Colonic mucosa (tissue), 4 donors: ENCODE results near the gene VCP. TPM values are rescaled to one million over a fixed set of nuclear protein-coding genes. Genes with fewer than 3 reads are reported as not detected.

Experiments used
- DNase-seq: peaks from one replicate; pipeline ENCODE4 v3.0.0-alpha.2; 2020
- H3K27ac ChIP-seq: fragments of 200-600 bp; one replicate; pipeline ENCODE4 v1.8.0; 2021
- H3K27me3 ChIP-seq: fragments of 200-600 bp; one replicate; pipeline ENCODE4 v1.8.0; 2021
- H3K36me3 ChIP-seq: fragments of 200-600 bp; one replicate; pipeline ENCODE4 v1.8.0; 2021
- H3K4me1 ChIP-seq: fragments of 200-600 bp; one replicate; pipeline ENCODE4 v1.8.0; 2021; ENCODE audit warnings: mild to moderate bottlenecking
- H3K4me3 ChIP-seq: fragments of 200-600 bp; one replicate; pipeline ENCODE4 v1.8.0; 2021
- H3K9ac ChIP-seq, 2 donors: one replicate each; pipeline ENCODE4 v1.7.0; 2013; ENCODE audit warnings: control low read depth in 2 of 2, low read depth in 2 of 2, low read length in 2 of 2
- H3K9me3 ChIP-seq: fragments of 200-600 bp; one replicate; pipeline ENCODE4 v1.8.0; 2021
- intact Hi-C: fragments of 100-400 bp; cut with DNase I; formaldehyde crosslinking; loops from one replicate; pipeline ENCODE4 v1.14.1; 2022
- total RNA-seq, 2 donors: library from RNA; stranded (reverse); fragmentation: NEBNext Ultra II Directional in 1 of 2; extraction: Animal tissue kit (Norgen Biotek cat#: 25700) in 1 of 2; gene quantifications; one replicate each; pipeline ENCODE4 v1.2.1, GENCODE V29; 2021
- TF ChIP-seq, protein P1 (sequence below): fragments of 200-600 bp; IDR thresholded peaks from one replicate; pipeline ENCODE4 v1.8.0; 2022; ENCODE audit warnings: antibody characterized with exemption, mild to moderate bottlenecking
- donor health status: healthy.
- donor health status: DM: no; HTN: no; CAD: no.
- donor health status: DM: no; HTN: no; CAD: no.

Gene VCP
- total RNA-seq, 2 donors from 2014 or later = 176 to 287 TPM

DNA sequence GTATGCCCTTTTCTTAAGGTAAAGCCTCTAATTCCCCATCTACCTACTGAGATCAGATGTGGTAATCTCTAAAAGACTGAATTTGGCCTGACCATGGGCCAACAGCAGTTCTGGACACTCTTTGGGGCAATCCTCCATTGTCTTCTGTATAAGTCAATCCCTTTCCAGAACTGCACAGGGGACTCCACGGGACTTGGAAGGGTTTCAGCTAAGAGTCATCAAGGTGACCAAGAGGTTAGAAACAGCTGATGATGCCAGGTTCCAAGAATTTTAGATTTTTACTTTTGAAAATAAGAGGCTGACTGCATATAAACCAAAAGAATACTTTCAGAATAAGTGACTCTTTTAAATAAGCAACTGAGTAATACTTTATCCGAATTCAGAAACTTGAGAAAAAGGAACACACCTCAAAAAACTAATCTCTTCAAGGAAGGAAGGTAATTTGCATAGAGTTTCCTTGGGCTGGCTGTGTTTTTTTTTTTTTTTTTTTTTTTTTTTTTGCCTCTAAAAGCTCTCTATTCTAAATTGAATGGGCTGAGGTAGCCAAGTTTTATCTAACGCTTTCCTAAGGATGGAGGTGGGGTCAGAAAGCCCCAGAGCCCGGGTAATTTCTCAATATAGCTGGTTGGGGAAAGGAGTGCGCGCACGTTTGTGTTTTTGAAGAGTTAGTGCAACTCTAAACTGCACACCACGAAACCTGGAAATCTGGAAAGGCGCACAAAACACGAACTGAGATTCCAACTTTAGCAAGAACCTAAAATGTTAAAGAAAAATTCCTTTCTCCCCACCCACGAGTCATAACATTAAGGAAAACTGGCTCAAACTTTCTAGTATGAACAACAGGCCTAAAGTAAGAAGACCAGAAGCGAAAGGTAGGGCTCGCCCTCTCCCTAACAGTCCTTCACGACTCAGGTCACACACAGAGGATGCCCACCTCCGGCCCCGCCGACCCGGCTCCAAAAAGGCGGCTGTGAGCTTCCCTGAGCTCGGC lies 1.3 kb downstream of the VCP start:
- H3K9me3 ChIP-seq = no peaks in the 10 kb centered on the region
- DNase-seq = no peak
- intact Hi-C loops = no loop called here
- TF ChIP-seq, protein P1, sequence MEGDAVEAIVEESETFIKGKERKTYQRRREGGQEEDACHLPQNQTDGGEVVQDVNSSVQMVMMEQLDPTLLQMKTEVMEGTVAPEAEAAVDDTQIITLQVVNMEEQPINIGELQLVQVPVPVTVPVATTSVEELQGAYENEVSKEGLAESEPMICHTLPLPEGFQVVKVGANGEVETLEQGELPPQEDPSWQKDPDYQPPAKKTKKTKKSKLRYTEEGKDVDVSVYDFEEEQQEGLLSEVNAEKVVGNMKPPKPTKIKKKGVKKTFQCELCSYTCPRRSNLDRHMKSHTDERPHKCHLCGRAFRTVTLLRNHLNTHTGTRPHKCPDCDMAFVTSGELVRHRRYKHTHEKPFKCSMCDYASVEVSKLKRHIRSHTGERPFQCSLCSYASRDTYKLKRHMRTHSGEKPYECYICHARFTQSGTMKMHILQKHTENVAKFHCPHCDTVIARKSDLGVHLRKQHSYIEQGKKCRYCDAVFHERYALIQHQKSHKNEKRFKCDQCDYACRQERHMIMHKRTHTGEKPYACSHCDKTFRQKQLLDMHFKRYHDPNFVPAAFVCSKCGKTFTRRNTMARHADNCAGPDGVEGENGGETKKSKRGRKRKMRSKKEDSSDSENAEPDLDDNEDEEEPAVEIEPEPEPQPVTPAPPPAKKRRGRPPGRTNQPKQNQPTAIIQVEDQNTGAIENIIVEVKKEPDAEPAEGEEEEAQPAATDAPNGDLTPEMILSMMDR = no peak
- H3K9ac ChIP-seq = peak overlapping the region; percentile 76 to 97
- H3K4me1 ChIP-seq = peaks cover 15% of the 10 kb centered on the region
- no peaks in the 10 kb centered on the region for H3K27me3 ChIP-seq
- peaks cover 13% of the 10 kb centered on the region for H3K36me3 ChIP-seq
- peak overlapping the region; percentile 100 for H3K27ac ChIP-seq
- H3K4me3 ChIP-seq = peak overlapping the region; percentile 99

DNA sequence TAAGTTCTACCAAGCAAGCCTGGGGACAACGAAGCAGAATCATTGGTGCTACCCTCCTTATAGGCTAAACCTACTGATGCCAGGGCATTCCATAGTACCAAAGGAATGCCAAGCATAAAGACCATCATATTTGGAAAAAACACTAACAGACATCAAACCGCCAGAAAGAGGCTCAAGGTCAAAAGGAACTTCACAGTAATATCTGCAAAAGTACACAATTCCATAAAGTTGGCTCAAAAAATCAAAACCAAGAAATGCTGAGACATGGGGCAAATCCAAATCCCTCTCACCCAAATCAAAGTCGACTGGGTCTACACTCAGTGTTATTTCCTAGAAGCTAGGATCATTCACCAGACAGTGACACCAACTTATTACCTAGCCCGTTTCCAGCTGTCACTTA lies 3.4 kb downstream of the VCP start:
- DNase-seq = no peak
- Histone ChIP-seq H3K4me1 (peaks cover 15% of the 10 kb centered on the region), H3K4me3 (no peak overlapping the region), H3K9me3 (no peaks in the 10 kb centered on the region), H3K27ac (no peak overlapping the region), H3K36me3 (peaks cover 32% of the 10 kb centered on the region), H3K9ac (no peak overlapping the region), H3K27me3 (no peaks in the 10 kb centered on the region)
- TF ChIP-seq, protein P1 = no peak
- intact Hi-C loops = no loop called here

DNA sequence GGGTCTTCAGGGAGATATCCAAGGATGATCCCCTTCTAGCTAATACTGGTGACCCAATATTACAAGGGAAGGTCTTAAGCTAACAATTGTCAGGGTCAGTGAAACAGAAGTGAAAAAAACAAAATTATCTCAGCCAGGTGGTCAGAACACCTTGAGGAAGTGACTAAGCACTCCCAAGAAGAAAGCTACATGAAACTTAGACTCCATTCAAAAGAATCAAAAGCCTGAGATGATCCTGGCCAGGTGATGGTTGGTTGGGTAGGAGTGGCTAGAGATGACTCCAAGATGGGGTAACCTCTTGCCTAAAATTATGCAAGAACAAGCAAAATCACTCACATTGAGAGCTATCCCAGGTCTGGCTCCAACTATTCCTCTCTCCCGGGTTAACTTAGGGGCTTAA lies 5.4 kb downstream of the VCP start:
- no peak overlapping the region for H3K4me3 ChIP-seq
- intact Hi-C loops = no loop called here

DNA sequence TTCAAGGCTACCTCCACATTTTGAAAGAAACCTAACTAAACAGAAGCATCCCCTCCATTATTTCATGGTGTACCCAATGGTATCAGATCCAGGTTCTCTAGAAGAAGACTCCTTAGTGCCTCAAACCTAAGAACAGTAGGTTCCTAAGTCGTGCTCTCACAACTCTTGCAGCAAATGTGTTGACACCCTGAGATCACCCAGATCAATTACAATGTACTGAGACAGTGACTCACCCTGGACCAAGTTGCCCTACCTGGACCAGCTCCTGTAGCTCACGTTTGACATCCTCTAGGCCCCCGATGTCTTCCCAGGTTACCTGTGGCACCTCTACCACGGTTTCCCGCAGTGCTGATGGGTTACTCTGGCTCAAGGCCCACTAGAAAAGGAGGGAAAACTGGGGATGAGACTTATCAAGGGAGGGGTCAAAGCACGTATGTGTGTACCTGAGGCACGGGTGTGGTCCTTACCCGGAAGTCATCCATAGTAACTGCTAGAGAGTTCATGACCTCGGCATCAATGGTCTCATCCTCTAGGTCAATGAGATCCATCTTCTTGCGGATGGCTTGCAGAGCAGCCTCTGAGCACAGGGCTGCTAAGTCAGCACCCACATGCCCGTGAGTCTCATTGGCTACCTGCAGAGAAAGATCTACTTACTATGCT lies 11.7 kb downstream of the VCP start:
- no peak overlapping the region for H3K27ac ChIP-seq
- H3K4me3 ChIP-seq = no peak overlapping the region
- H3K36me3 ChIP-seq = peaks cover 84% of the 10 kb centered on the region
- no peaks in the 10 kb centered on the region for H3K4me1 ChIP-seq
- no peaks in the 10 kb centered on the region for H3K27me3 ChIP-seq
- no peak for DNase-seq
- H3K9me3 ChIP-seq = no peaks in the 10 kb centered on the region
- TF ChIP-seq, protein P1 = no peak
- intact Hi-C loops = no loop called here
- no peak overlapping the region for H3K9ac ChIP-seq

More for the DNA sequence above, 5.4 kb downstream of the VCP start:
- no peak overlapping the region for H3K9ac ChIP-seq
- H3K27me3 ChIP-seq = no peaks in the 10 kb centered on the region
- TF ChIP-seq, protein P1 = no peak
- H3K27ac ChIP-seq = no peak overlapping the region
- H3K9me3 ChIP-seq = no peaks in the 10 kb centered on the region
- no peak for DNase-seq
- H3K36me3 ChIP-seq = peaks cover 50% of the 10 kb centered on the region
- peaks cover 15% of the 10 kb centered on the region for H3K4me1 ChIP-seq

DNA sequence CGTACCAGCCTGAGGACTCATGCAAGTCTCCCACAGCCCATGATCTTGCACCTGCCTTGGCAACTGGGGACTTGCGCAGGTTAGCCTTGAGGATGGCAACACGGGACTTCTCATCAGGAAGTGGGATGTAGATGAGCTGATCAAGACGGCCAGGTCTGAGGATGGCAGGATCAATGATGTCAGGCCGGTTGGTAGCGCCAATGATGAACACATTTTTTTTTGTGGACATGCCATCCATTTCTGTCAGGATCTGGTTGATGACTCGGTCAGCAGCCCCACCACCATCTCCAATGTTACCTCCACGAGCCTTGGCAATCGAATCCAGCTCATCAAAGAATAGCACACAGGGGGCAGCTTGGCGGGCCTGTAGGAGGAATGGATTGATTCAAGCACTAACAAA lies 13.0 kb downstream of the VCP start:
- intact Hi-C loops = loop anchor here (10.0 kb wide), 1 partner anchor 165 kb away; a partner anchor contains a TSS
- Histone ChIP-seq H3K4me1 (no peaks in the 10 kb centered on the region), H3K36me3 (peaks cover 72% of the 10 kb centered on the region), H3K27me3 (no peaks in the 10 kb centered on the region), H3K27ac (no peak overlapping the region), H3K9me3 (no peaks in the 10 kb centered on the region), H3K4me3 (no peak overlapping the region), H3K9ac (no peak overlapping the region)
- no peak for DNase-seq
- TF ChIP-seq, protein P1 = no peak
